ENCODE results near the gene TMEM151B. TPM values are rescaled to one million over a fixed set of nuclear protein-coding genes. Genes with fewer than 3 reads are reported as not detected.

Gene TMEM151B
- total and polyA plus RNA-seq, 9 of the 15 experiments (the other 6 are each of a cell fraction or from before 2014, with no cell fraction given): not detected

DNA sequence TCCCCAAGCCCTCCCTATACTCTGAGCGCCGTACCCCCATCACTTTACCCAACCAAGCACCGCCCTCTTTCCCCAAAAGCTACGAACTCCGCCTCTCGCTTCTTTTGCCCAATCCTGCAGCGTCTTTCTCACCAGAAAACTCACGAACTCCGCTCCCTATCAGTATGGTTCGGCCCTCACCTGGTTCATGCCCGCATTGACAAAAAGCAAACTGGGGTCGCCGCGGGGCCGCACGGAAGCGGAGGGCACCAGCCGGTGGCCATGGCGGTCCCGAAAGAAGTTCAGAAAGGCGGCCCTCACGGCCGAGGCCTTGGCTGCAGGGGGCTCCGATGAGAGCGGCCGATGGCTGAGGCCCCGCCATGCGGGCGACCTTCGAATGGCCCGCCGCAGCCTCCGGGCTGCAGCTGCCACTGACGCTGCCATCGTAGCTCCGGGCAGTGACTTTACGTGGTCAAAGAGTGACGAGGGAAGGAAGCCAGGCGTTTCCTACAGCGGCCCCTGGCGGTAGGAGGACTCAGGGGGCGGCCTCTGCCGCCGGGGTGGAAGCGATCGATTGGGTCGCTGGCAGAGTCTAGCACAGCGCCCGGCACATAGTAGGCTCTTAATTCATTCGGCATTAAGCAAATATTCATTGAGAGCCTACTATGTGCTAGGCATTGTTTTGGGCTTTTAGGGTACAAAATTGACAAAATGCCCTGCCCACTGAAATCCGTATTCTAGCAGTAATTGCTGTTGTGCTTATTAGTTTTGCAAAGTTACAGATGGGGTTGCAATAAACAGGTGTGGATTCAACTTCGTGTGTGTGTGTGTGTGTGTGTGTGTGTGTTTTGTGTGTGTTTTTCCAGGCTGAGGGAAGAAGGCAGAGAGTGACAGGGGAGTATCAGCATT is 42.9 kb downstream of the TMEM151B start, which contains the start of gene AARS2 (continued):
- TF ChIP-seq, protein P1, sequence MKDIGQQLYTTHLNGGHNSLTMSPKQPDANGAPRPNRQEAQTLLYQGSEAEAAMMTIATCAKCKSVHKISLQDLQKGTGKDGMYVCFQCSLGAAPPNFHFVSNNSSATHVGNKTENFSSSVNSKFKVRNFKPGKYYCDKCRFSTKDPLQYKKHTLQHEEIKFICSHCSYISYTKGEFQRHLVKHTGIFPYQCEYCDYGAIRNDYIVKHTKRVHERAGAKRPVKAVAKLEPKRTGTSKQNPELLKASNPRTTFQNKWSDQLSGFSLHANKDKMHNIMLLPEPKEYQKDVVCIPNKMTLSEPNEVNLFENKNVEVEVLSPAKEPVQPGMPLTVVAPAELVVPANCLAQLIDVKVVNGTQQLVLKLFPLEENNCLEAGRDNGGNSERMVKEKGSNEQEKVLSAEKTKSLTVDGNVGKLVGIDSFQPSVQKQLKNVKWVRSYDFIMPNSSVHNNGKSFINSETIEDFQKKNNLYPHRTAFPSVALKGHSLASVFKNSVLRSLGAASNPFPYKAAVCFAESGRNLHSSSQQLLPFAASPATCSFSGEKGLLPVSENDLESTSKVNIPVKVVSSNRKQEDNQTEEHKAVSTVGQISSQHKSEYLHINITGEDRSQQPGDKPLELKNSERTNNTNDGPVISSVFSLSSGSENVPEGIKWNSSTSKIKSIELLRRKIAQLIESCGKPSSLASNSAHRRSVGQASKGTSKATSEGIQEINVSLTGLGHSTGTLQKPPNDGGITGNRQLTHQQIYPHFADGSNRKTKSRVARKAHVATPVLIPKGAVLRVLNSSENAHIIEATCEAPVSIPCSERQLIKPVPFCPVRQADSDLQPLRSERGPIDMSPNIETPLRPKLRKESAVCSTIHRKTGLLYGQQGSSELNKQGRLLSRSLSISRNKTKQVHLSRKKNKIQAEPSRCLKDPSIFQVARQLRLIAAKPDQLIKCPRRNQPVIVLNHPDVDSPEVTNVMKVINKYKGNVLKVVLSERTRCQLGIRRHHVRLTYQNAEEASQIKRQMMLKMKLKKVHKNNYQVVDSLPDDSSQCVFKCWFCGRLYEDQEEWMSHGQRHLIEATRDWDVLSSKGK (CRISPR knock-in tag; IDR thresholded peaks at IDR 0.05): no peak
- TF ChIP-seq TRIM24 (IDR thresholded peaks at IDR 0.05): peak; percentile 37 to 48; a peak in 3 of 4 replicates
- no peak for TF ChIP-seq CBX8 (IDR thresholded peaks at IDR 0.05; ENCODE audit: borderline replicate concordance, extremely low read depth, low read depth, low read length, poor library complexity, severe bottlenecking)
- no peak for TF ChIP-seq ZNF551 (CRISPR knock-in tag; IDR thresholded peaks at IDR 0.05)
- TF ChIP-seq POLR3A (IDR thresholded peaks at IDR 0.05; ENCODE audit: borderline replicate concordance, extremely low read depth, insufficient read depth, insufficient read length): no peak
- TF ChIP-seq EZH2 (IDR thresholded peaks at IDR 0.05; ENCODE audit: borderline replicate concordance, low read depth, low read length): no peak
- TF ChIP-seq CC2D1A (IDR thresholded peaks at IDR 0.05): peak; percentile 95
- TF ChIP-seq ZNF311 (CRISPR knock-in tag; IDR thresholded peaks at IDR 0.05): no peak
- TF ChIP-seq ZNF212 (CRISPR knock-in tag; IDR thresholded peaks at IDR 0.05): no peak
- peak; percentile 89 for TF ChIP-seq NFRKB (IDR thresholded peaks at IDR 0.05; ENCODE audit: low read depth)
- TF ChIP-seq ZNF263 (CRISPR knock-in tag; IDR thresholded peaks at IDR 0.05; ENCODE audit: borderline replicate concordance): peak; percentile 66; the same call in 1 of the 2 replicates
- no peak for TF ChIP-seq NELFE (IDR thresholded peaks at IDR 0.05; ENCODE audit: insufficient read depth, insufficient read length)
- TF ChIP-seq TAF7 (tag; IDR thresholded peaks at IDR 0.05): peak; percentile 91
- TF ChIP-seq HIVEP1 (CRISPR knock-in tag; IDR thresholded peaks at IDR 0.05): no peak
- no peak for TF ChIP-seq ZNF507 (tag; conservative IDR thresholded peaks at IDR 0.05)
- TF ChIP-seq GTF2E2 (tag; IDR thresholded peaks at IDR 0.05): peak; percentile 91
- TF ChIP-seq CAMTA2 (CRISPR knock-in tag; conservative IDR thresholded peaks at IDR 0.05): no peak
- TF ChIP-seq, protein P2, sequence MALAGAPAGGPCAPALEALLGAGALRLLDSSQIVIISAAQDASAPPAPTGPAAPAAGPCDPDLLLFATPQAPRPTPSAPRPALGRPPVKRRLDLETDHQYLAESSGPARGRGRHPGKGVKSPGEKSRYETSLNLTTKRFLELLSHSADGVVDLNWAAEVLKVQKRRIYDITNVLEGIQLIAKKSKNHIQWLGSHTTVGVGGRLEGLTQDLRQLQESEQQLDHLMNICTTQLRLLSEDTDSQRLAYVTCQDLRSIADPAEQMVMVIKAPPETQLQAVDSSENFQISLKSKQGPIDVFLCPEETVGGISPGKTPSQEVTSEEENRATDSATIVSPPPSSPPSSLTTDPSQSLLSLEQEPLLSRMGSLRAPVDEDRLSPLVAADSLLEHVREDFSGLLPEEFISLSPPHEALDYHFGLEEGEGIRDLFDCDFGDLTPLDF (CRISPR knock-in tag; IDR thresholded peaks at IDR 0.05): 0 out of 2 replicates have a peak, but pooled peaks have one; percentile 72
- TF ChIP-seq HDAC2 (IDR thresholded peaks at IDR 0.05): peak; percentile 88
- no peak; the same call in 1 of the 2 replicates for TF ChIP-seq ELF4 (CRISPR knock-in tag; IDR thresholded peaks at IDR 0.05)
- no peak for TF ChIP-seq BRF1 (IDR thresholded peaks at IDR 0.05; ENCODE audit: borderline replicate concordance, extremely low read depth, insufficient read length)
- peak; percentile 63; the same call in 1 of the 2 replicates for TF ChIP-seq KAT7 (CRISPR knock-in tag; IDR thresholded peaks at IDR 0.05; ENCODE audit: borderline replicate concordance)
- TF ChIP-seq XRCC3 (IDR thresholded peaks at IDR 0.05): no peak

Data from K562 (cell line).